Right cardiac atrium (tissue), 5 donors: ENCODE results near the gene ZNF608. TPM values are rescaled to one million over a fixed set of nuclear protein-coding genes. Genes with fewer than 3 reads are reported as not detected.

Experiments
- ATAC-seq, 2 donors: fragments of 200-7000 bp; cut with Tn5 transposase; one replicate each; pipeline versions ENCODE4 v1.8.0 to v1.9.1; 2020; ENCODE audit warnings: moderate library complexity in 2 of 2, mild to moderate bottlenecking in 1 of 2
- DNase-seq, 3 donors: peaks; one replicate each; pipeline ENCODE4 v3.0.0-alpha.2; 2020
- H3K27ac ChIP-seq: one replicate; pipeline ENCODE4 v1.5.1; 2013; ENCODE audit warnings: mild to moderate bottlenecking, low read length, control low read depth, moderate library complexity
- H3K27me3 ChIP-seq: one replicate; pipeline ENCODE4 v1.6.1; 2013; ENCODE audit not compliant: control insufficient read depth, insufficient read depth
- H3K4me1 ChIP-seq: one replicate; pipeline ENCODE4 v1.6.1; 2013; ENCODE audit warnings: low read length; ENCODE audit not compliant: control insufficient read depth, insufficient read depth
- H3K4me3 ChIP-seq: one replicate; pipeline ENCODE4 v1.5.1; 2013; ENCODE audit warnings: low read length, control low read depth
- H3K9me3 ChIP-seq: one replicate; pipeline ENCODE4 v1.6.1; 2013; ENCODE audit warnings: low read length; ENCODE audit not compliant: control insufficient read depth
- WGBS: extraction: QIAGEN DNeasy Blood & Tissue Kit; methylation state at CpG from one replicate; pipeline ENCODE4 v1.1.7; 2013; 5-methylcytosine and 5-hydroxymethylcytosine counted together
- intact Hi-C, 4 donors: fragments of 100-400 bp; cut with DNase I; formaldehyde crosslinking; loops; one replicate each; pipeline versions ENCODE4 v1.11.0 to v1.14.0; 2022 to 2023
- polyA plus RNA-seq: library from polyadenylated mRNA; stranded (reverse); fragments of 200-250 nt; gene quantifications from one replicate; pipeline ENCODE4 v1.2.3, GENCODE V29; 2013
- total RNA-seq, 4 donors: library from RNA; stranded (reverse); fragmentation: NEBNext Ultra II Directional; extraction: Animal tissue kit (Norgen Biotek cat#: 25700); gene quantifications; one replicate each; pipeline ENCODE4 v1.2.1, GENCODE V29; 2021
- donor health status: healthy with polysubstance abuse.
- donor health status: DM: no; HTN: yes; CAD: no.
- donor health status: DM: no; HTN: no; CAD: no.
- donor health status: DM: no; HTN: yes; CAD: no; lungs with severe emphysema.
- donor health status: DM: yes; HTN: yes; CAD: no.

ZNF608 gene
- total and polyA plus RNA-seq, 5 donors, result 16.4 to 43.7 (median 39.7) TPM

DNA sequence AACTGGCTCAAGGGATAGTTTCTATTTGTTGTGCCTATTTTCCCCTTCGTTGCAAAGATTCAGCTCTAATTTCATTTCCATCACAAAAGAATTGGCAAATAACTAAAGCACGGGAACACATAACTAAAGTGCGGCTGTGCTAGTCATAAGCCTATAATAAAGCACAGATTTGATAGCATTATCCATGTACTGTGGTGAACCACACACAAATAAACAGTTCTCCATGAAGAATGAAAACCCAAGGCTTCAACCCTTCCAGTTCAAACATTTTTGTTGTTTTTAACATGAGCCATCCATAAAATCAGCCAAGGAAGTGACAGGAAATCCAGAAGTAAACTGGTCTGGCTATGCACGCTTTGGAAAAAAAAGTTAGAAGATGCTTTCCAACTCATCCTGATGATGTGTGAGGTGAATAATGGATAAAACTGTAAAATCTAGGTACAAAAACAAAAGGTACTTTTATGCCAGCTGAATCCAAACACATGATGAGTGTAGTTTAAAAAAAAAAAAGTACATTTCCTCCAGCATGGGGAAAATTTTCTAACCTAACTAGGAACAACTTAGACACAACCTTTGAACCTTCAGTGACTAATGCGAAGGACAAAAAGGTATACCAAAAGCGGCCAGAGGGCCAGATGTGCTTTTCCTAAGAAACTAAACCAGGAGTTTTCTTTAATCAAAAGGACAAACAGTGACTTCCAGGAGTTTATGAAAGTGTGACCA, 10.2 kb downstream of the ZNF608 start:
- ATAC-seq, result peak; percentile 49 to 53

DNA sequence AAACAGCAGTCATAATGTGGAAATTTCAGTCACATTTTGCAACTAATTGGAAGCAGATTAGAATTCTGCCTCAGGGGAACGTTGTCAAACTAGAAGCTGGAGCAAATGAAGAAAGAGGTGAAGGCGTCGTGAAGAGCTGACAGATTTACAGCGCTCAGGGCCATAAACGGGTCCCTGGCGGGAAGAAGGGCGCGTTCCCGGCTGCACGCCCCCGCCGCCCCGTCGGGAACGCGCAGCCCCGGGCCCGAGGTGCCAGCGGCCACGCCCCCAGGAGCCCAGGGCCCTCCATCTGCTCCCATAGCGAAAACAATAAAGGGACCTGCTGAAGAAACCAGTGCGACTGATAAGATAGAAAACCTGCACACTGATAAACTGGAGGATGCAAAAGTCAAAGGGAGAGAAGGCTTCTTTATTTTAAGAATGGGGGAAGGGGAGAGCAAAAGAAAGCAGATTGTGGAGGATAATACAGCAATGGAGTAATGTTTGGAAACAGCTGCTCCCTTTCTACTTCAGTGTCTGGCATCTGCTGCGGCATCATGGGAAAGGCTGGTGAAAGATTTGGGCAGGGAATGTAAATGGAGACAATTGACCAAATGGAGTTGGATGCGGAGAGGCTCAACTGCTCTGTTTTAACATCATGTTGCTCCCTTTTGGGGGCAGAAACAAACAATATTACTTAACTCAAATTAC, 11.1 kb downstream of the ZNF608 start:
- Histone ChIP-seq H3K4me3 (peak overlapping the region; percentile 29), H3K4me1 (peaks cover 2% of the 10 kb centered on the region), H3K27ac (peak overlapping the region; percentile 2), H3K9me3 (no peaks in the 10 kb centered on the region), H3K27me3 (no peaks in the 10 kb centered on the region)
- ATAC-seq, result peak; percentile 74 to 83
- 27% methylated on average over 24 of the region's 24 CpGs for WGBS
- peak; percentile 37 to 73 (median 64) for DNase-seq
- intact Hi-C loops, result no loop called here

More for the DNA sequence above, 10.2 kb downstream of the ZNF608 start:
- WGBS, result 44% methylated on average over 6 of the region's 6 CpGs
- no peak for DNase-seq
- peak overlapping the region; percentile 33 for H3K4me3 ChIP-seq
- intact Hi-C loops, result no loop called here
- H3K9me3 ChIP-seq, result no peaks in the 10 kb centered on the region
- peaks cover 2% of the 10 kb centered on the region for H3K4me1 ChIP-seq
- H3K27me3 ChIP-seq, result no peaks in the 10 kb centered on the region
- no peak overlapping the region for H3K27ac ChIP-seq

DNA sequence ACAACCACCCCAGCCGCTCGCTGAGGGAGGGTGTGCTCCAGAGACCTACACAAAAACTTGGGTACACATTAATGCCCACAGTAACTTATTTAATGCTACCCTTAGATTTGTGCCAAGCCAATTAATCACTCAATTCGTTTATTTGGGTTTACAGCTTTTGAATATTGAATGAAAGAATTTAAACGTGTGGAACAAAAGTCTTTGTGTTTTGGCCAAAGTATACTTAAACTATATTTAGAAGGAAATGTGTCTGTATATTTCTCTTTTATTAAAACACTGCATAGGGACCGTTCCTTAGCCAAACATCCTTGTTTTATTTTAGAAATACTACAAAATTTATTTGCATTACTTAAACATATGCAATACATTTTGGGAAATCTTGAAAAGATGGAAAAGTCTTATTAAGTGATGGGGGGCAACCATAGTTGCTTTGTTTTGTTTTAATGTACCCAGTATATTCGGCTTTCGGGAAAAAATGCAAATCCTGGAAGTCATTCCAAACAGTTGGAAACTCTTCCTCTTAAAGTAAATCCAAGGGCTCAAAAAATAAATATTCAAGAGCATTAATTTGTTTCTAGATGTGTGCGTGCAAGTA, 11.8 kb downstream of the ZNF608 start:
- Histone ChIP-seq H3K9me3 (no peaks in the 10 kb centered on the region), H3K4me3 (peak overlapping the region; percentile 29), H3K27ac (no peak overlapping the region), H3K27me3 (no peaks in the 10 kb centered on the region), H3K4me1 (peaks cover 2% of the 10 kb centered on the region)
- intact Hi-C loops, result no loop called here
- 60% methylated on average over 8 of the region's 8 CpGs for WGBS
- ATAC-seq (no peak), DNase-seq (no peak)

DNA sequence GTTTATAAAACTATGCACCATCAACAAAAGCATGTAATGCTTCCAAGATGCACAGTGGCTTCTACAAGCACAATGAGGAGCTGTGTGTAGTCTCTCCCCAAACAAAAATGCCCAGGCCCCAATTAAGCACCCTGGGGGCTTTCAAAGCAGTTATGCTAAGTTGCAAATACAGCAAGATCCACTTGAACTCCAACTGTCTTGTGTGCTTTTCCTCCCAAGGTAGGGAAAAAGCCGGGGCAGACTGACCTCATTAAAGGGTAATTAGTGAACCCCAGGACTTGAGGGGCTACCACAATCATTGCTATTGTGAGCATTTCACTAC, 13.1 kb downstream of the ZNF608 start:
- ATAC-seq (no peak), DNase-seq (no peak)
- 80% methylated on average over 1 of the region's 1 CpG for WGBS
- Histone ChIP-seq H3K9me3 (no peaks in the 10 kb centered on the region), H3K4me1 (peaks cover 5% of the 10 kb centered on the region), H3K27me3 (no peaks in the 10 kb centered on the region), H3K4me3 (no peak overlapping the region), H3K27ac (no peak overlapping the region)
- intact Hi-C loops, result no loop called here

DNA sequence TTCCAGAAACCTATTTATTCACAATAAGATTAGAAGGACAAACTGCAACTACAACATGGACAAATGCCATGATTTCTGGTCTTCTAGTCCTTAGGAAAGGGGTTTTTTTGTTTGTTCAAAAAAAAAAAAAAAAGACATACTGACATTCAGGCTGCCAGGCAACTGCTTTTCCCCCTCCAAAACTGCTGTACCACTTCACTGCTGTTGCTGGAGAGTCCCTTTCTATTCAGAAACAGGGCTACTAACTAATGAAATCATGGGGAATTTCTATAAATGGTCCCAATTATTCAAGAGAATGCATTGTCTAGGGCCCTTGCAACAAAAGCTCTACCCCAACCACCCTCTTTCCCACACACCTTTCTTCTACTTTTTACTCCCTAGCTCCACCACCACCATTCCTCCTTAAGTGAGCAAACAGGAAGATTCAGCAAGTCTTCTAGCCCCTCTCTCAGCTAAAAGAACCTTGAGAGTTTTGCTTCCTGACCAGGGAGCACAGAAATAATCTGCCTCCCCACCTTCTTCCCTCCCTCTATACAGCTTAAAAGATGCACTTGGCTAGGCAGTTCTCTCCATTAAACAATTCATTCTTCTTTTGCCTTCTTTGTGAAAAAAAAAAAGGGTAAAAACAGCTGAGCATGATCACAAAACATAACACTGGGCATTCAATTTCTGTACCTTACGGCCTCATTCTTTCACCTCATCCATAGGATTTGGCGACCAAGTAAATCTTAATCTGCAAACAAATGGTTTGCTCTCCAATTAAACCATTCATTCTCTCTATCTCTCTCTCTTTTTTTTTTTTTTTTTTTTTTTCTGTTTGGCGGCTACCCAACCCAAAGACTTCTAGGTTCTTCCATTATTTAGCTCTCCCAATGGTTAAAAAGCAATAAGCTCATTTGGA, 13.8 kb downstream of the ZNF608 start:
- H3K9me3 ChIP-seq, result no peaks in the 10 kb centered on the region
- ATAC-seq (no peak), DNase-seq (no peak)
- no peak overlapping the region for H3K27ac ChIP-seq
- no peak overlapping the region for H3K4me3 ChIP-seq
- WGBS, result 90% methylated on average over 3 of the region's 3 CpGs
- H3K4me1 ChIP-seq, result peaks cover 5% of the 10 kb centered on the region
- H3K27me3 ChIP-seq, result no peaks in the 10 kb centered on the region
- intact Hi-C loops, result no loop called here

DNA sequence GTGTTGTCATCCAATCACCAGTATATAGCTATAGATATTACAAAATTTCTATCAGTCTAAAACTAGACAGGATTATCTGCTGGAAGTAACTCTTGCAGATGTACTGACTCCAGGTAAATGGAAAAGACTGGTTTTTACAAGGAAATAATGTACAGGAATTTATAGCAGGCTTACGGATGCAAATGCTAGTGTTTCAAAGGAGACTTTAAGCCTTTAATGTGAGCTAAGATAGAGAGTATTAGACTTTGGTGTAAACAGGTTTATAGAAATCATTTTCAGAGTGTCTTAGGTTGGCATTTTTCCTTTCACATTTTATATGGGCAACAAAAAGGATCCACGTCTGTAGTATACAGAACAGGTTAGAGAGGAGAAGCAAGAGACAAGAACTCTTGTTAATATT, 16.1 kb downstream of the ZNF608 start:
- Histone ChIP-seq H3K27ac (no peak overlapping the region), H3K4me3 (no peak overlapping the region), H3K9me3 (no peaks in the 10 kb centered on the region), H3K4me1 (peaks cover 9% of the 10 kb centered on the region), H3K27me3 (no peaks in the 10 kb centered on the region)
- 82% methylated on average over 2 of the region's 2 CpGs for WGBS
- ATAC-seq, result no peak
- intact Hi-C loops, result no loop called here
- no peak for DNase-seq

DNA sequence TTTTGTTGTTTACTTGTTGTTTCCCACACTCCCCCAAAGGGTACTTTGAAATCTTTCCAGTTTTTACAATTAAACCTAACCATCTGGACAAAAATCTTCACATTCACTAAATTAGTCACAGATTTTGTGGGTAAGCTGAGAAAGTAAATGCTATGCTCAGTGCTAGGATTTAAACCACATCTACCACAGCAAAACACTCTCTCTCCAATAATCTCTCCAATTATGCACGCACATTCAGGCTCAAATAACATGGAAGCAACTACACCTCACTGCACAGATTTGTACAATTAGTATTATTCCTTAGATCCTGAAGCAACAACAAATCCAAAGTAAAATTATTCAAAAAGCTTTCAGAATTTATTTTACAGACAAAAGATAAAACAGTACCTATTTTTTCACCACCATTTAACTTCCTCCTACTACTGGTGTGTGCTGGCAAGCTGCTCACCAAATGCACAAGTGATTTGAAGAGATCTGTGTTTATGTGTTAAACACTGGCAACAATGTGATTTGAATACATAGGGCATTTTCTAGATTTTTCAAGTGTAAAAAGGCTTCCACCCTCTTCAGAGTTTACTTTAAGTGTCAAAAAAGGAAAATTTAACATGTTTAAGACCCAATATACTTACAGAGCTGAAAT, 16.6 kb downstream of the ZNF608 start:
- WGBS, result 79% methylated on average over 1 of the region's 1 CpG
- Histone ChIP-seq H3K4me1 (peaks cover 7% of the 10 kb centered on the region), H3K27ac (no peak overlapping the region), H3K27me3 (no peaks in the 10 kb centered on the region), H3K9me3 (no peaks in the 10 kb centered on the region), H3K4me3 (no peak overlapping the region)
- DNase-seq (no peak), ATAC-seq (no peak)
- intact Hi-C loops, result no loop called here

DNA sequence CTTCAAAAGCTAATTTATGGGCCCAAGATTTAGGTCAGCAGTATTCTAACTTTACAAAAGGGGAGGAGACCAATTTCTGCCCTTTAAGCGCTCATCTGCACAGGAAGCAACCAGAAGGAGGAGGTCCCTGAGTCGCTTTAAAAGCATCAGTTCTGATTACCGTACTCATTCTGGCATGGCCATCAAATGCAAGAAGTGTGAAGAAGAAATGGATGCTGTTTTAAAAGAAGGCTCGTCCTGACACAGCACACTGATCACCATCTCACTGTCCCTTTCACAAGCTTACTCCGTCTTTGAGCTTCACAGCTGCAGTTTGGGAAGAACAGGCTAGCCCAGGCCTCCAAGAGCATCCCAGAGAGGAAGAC, 17.5 kb downstream of the ZNF608 start:
- ATAC-seq, result no peak
- peaks cover 7% of the 10 kb centered on the region for H3K4me1 ChIP-seq
- no peak for DNase-seq
- WGBS, result 86% methylated on average over 5 of the region's 5 CpGs
- no peaks in the 10 kb centered on the region for H3K9me3 ChIP-seq
- no peaks in the 10 kb centered on the region for H3K27me3 ChIP-seq
- no peak overlapping the region for H3K4me3 ChIP-seq
- intact Hi-C loops, result no loop called here
- H3K27ac ChIP-seq, result no peak overlapping the region

DNA sequence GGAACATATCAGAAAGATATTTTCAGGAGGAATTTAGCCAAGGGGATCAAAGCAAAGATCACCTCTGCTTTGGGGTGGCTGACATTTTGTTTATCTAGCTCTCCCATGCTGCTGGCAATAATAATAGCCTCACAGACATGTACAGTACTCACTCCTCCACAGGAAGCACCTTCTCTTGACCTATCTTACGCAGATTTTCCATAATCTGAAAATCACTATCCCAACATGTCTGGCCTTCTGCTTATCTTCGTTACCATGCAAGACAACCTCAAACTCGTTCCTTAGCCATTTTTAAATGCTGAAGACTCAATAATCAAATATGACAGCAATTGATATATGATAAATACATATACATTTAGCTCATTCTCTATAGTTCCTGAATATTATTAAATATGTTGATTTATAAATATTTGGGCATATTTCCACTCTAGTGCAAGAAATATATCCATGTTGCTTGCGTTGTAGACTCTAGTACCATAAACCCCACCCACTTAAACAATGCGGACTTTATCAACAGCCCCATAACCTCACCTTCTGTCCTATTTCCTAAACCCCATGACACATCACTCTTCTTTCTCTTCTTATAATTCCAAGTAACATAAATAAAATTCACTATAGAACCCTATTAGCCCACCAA, 18.0 kb downstream of the ZNF608 start:
- intact Hi-C loops, result no loop called here
- no peak overlapping the region for H3K27ac ChIP-seq
- peaks cover 8% of the 10 kb centered on the region for H3K4me1 ChIP-seq
- H3K4me3 ChIP-seq, result no peak overlapping the region
- 89% methylated on average over 5 of the region's 5 CpGs for WGBS
- H3K27me3 ChIP-seq, result no peaks in the 10 kb centered on the region
- no peaks in the 10 kb centered on the region for H3K9me3 ChIP-seq
- DNase-seq (no peak), ATAC-seq (no peak)

DNA sequence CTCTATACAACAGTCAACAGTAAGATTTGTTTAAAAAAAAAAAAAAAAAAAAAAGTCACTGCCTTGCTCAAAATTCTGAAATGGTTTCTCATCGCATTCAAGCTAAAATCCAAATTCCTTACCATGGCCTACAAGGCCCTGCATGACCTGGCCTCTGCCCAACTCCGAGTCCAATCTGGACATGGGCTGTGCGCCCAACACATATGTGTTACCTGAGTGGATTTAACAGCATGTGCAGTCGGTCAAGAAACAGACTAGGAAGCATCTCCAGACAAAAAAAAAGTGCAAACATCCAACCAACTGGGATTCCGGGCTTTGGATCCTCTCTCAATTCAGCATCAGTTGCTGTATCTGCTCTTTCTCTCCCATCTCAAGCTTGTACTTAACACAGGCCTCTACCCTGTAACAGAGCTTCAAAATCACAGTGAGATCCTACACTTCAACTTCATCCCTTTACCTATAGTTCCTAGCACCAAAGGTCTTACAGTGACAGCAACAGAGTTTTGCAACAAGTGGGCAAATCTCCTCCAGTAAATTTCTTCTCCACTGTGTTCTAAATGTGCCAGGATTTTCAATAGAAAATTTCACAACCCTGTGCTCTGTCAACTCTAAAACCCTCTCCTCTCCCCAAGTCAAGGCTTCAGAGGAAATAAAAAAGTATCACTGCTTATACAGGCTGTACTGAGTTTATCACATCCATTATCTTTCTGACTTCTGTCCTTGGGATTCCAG, 19.6 kb downstream of the ZNF608 start:
- Histone ChIP-seq H3K27me3 (no peaks in the 10 kb centered on the region), H3K4me1 (peaks cover 9% of the 10 kb centered on the region), H3K27ac (no peak overlapping the region), H3K9me3 (no peaks in the 10 kb centered on the region), H3K4me3 (no peak overlapping the region)
- intact Hi-C loops, result no loop called here
- ATAC-seq (no peak), DNase-seq (peak in 1 of 3 donors; percentile 46)
- WGBS, result 87% methylated on average over 5 of the region's 5 CpGs
